Panc1 (cell line): ENCODE data around the gene CHCHD3. TPM values are rescaled to one million over a fixed set of nuclear protein-coding genes. Genes with fewer than 3 reads are reported as not detected.

Source experiments
- ATAC-seq: fragments of 200-7000 bp; cut with Tn5 transposase; 2 replicates; pipeline ENCODE4 v1.9.1; 2020; ENCODE audit warnings: mild to moderate bottlenecking, moderate library complexity
- BruUV-seq: library from RNA; stranded (reverse); fragments of 400-500 nt; replicated peaks from 2 replicates; lab custom pipeline; 2021; lab: Mats Ljungman, UMichigan
- CTCF ChIA-PET: fragments of 300-600 bp; sonication (Branson Sonifier 250); formaldehyde crosslinking; loops from one replicate; lab custom pipeline; 2022; ENCODE audit warnings: antibody characterized with exemption; lab: Charles Lee
- POLR2A ChIA-PET: fragments of 300-600 bp; sonication (Branson Sonifier 250); formaldehyde crosslinking; loops from one replicate; lab custom pipeline; 2022; ENCODE audit warnings: antibody characterized with exemption; lab: Charles Lee
- DNase-seq: peaks from one replicate; pipeline ENCODE4 v3.0.0-alpha.2; 2010; ENCODE audit warnings: low read depth, low spot score
- H3K27ac ChIP-seq: 2 replicates; pipeline ENCODE4 v1.5.1; 2011; ENCODE audit warnings: mild to moderate bottlenecking, low read length, inconsistent platforms
- H3K27me3 ChIP-seq: fragments of 200-500 bp; sonication (Bioruptor generic); 2 replicates; pipeline ENCODE4 v1.6.0; 2014; ENCODE audit warnings: low read length, inconsistent platforms; ENCODE audit not compliant: control insufficient read depth, insufficient read depth
- H3K36me3 ChIP-seq: fragments of 200-500 bp; sonication (Bioruptor generic); 2 replicates; pipeline ENCODE4 v1.5.1; 2014; ENCODE audit warnings: inconsistent platforms, mild to moderate bottlenecking, low read length, moderate library complexity; ENCODE audit not compliant: control insufficient read depth, insufficient read depth
- H3K4me1 ChIP-seq: 2 replicates; pipeline ENCODE4 v1.5.1; 2011; ENCODE audit warnings: inconsistent platforms, mild to moderate bottlenecking, low read length, moderate library complexity; ENCODE audit not compliant: control insufficient read depth, insufficient read depth
- H3K4me3 ChIP-seq, 2 experiments: 2 replicates each; pipeline ENCODE4 v1.5.1; 2011 to 2012; ENCODE audit warnings: low read depth in 2 of 2, low read length in 2 of 2, mild to moderate bottlenecking in 2 of 2, inconsistent platforms in 1 of 2, moderate library complexity in 1 of 2
- H3K9me3 ChIP-seq: fragments of 200-500 bp; sonication (Bioruptor generic); 2 replicates; pipeline ENCODE4 v1.5.1; 2014; ENCODE audit warnings: low read depth, mild to moderate bottlenecking, inconsistent platforms, low read length, moderate library complexity; ENCODE audit not compliant: control insufficient read depth, insufficient read depth
- CTCF ChIP-seq: fragments of 450-650 bp; IDR thresholded peaks from 2 replicates; pipeline ENCODE4 v1.5.1; 2017; ENCODE audit warnings: mild to moderate bottlenecking
- POLR2AphosphoS5 ChIP-seq: IDR thresholded peaks from 2 replicates; pipeline ENCODE4 v1.6.1; 2012; ENCODE audit warnings: mild to moderate bottlenecking, low read depth, low read length, moderate library complexity
- REST ChIP-seq, 2 experiments: IDR thresholded peaks; 2 replicates each; pipeline ENCODE4 v1.6.1; 2011 to 2012; ENCODE audit warnings: low read depth in 2 of 2, control low read depth in 1 of 2, low read length in 1 of 2, mild to moderate bottlenecking in 1 of 2, moderate library complexity in 1 of 2; ENCODE audit not compliant: insufficient read depth in 1 of 2
- SIN3A ChIP-seq: IDR thresholded peaks from 2 replicates; pipeline ENCODE4 v1.6.1; 2012; ENCODE audit warnings: low read depth, mild to moderate bottlenecking, low read length, moderate library complexity, borderline replicate concordance; ENCODE audit not compliant: insufficient read depth
- TCF7L2 ChIP-seq: IDR thresholded peaks from 2 replicates; pipeline ENCODE4 v1.6.1; 2011; ENCODE audit warnings: mild to moderate bottlenecking, low read depth, low read length, inconsistent platforms
- in situ Hi-C: cut with HindIII; loops from 2 replicates; pipeline ENCODE4 v1.10.0; 2016; ENCODE audit warnings: low sequenced_read_pairs, low pct_unique_long_range_greater_than_20kb
- intact Hi-C: fragments of 100-400 bp; cut with micrococcal nuclease; formaldehyde crosslinking; loops from one replicate; pipeline ENCODE4 v1.10.0; 2022; ENCODE audit not compliant: unreplicated experiment
- total RNA-seq: library from RNA; stranded (reverse); gene quantifications from one replicate; pipeline ENCODE4 v1.2.1, GENCODE V29; 2021; ENCODE audit not compliant: unreplicated experiment

CHCHD3 gene
- total RNA-seq, 1 experiment from 2014 or later, result 109 TPM

- intact Hi-C loops, result no loop called here
- TF ChIP-seq POLR2AphosphoS5, result no peak
- TF ChIP-seq TCF7L2, result no peak
- TF ChIP-seq CTCF, result no peak
- TF ChIP-seq REST (IDR thresholded peaks at IDR 0.05; ENCODE audit: insufficient read depth in 1 of 2, low read depth in 2 of 2, low read length in 1 of 2), result no peak
- TF ChIP-seq SIN3A, result no peak
- Histone ChIP-seq H3K4me1 (no peaks in the 10 kb centered on the region), H3K27ac (no peak overlapping the region), H3K4me3 (no peak overlapping the region), H3K9me3 (no peaks in the 10 kb centered on the region), H3K36me3 (no peaks in the 10 kb centered on the region), H3K27me3 (no peaks in the 10 kb centered on the region)
- in situ Hi-C loops, result no loop called here
- ATAC-seq (no peak), DNase-seq (no peak)
- BruUV-seq, result no TSS peak
- POLR2A ChIA-PET, result no interaction called here
- CTCF ChIA-PET, result no interaction called here
Observed at GRCh38 chr7:132799081-132799413, 282.8 kb downstream of the CHCHD3 start.

- ATAC-seq (no peak), DNase-seq (no peak)
- no peaks in the 10 kb centered on the region for H3K36me3 ChIP-seq
- H3K27me3 ChIP-seq, result no peaks in the 10 kb centered on the region
- no peaks in the 10 kb centered on the region for H3K4me1 ChIP-seq
- in situ Hi-C loops, result no loop called here
- intact Hi-C loops, result no loop called here
- TF ChIP-seq TCF7L2 (no peak), SIN3A (no peak)
- H3K9me3 ChIP-seq, result no peaks in the 10 kb centered on the region
- ChIA-PET POLR2A (no interaction called here), CTCF (no interaction called here)
- BruUV-seq, result no TSS peak
- H3K4me3 ChIP-seq, result no peak overlapping the region
- H3K27ac ChIP-seq, result no peak overlapping the region
Observed at GRCh38 chr7:132797152-132797551, 284.7 kb downstream of the CHCHD3 start.

- ChIA-PET CTCF (no interaction called here), POLR2A (no interaction called here)
- in situ Hi-C loops, result no loop called here
- Histone ChIP-seq H3K4me1 (no peaks in the 10 kb centered on the region), H3K36me3 (no peaks in the 10 kb centered on the region), H3K27ac (no peak overlapping the region), H3K4me3 (no peak overlapping the region), H3K27me3 (no peaks in the 10 kb centered on the region), H3K9me3 (no peaks in the 10 kb centered on the region)
- DNase-seq (no peak), ATAC-seq (no peak)
- TF ChIP-seq CTCF (no peak), POLR2AphosphoS5 (no peak), TCF7L2 (no peak), SIN3A (no peak), REST (IDR thresholded peaks at IDR 0.05; ENCODE audit: insufficient read depth in 1 of 2, low read depth in 2 of 2, low read length in 1 of 2) (no peak)
- intact Hi-C loops, result no loop called here
- no TSS peak for BruUV-seq
Observed at GRCh38 chr7:132793474-132793873, 288.4 kb downstream of the CHCHD3 start.
